ENCODE data around the gene ENDOD1. TPM values are rescaled to one million over a fixed set of nuclear protein-coding genes. Genes with fewer than 3 reads are reported as not detected.

ENDOD1 gene
- total RNA-seq, 6 experiments from 2014 or later: 3.8 to 8.0 (median 6.2) TPM

DNA sequence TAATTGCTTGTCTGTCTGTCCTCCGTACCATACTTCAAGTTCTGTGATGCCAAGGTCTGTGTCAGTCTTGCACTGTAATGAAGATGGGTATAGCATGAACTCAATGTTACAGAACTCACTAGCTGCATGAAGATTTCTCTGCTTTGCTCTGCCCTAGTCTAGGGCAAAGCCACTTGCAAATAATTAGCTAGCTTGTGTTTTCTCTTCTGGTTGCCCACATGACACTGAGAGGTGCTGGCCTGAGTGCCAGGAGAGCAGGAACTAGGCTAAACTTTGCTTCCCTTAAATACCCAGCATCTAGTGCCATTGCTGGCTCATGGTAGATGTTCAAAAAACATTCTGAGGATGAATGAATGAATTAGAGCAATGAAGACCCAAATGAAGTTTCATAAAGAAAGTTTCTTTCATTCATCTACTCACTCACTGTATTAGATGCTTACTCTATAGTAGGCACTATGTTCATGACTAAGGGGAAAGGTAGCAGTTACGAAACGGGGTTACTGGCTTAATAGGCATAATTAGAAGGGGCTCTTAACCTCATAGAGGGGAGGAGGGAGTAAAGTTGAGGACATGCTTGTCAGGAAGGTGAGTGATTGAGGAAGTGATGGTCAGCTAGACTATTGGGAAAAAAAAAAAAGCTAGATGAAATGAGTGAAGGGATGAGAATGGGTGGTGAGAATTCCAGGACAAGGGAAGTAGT is 4.4 kb upstream of the ENDOD1 start:
- Histone ChIP-seq H3K4me1 (peaks cover 0 to 1% (median under 1%) of the 10 kb centered on the region in 4 donors), H3K27ac (no peak overlapping the region), H3K27me3 (no peaks in the 10 kb centered on the region), H3K9me3 (no peaks in the 10 kb centered on the region), H3K36me3 (no peaks in the 10 kb centered on the region), H3K4me3 (no peak overlapping the region)
- DNase-seq (no peak), ATAC-seq (no peak)
- TF ChIP-seq, protein P1, sequence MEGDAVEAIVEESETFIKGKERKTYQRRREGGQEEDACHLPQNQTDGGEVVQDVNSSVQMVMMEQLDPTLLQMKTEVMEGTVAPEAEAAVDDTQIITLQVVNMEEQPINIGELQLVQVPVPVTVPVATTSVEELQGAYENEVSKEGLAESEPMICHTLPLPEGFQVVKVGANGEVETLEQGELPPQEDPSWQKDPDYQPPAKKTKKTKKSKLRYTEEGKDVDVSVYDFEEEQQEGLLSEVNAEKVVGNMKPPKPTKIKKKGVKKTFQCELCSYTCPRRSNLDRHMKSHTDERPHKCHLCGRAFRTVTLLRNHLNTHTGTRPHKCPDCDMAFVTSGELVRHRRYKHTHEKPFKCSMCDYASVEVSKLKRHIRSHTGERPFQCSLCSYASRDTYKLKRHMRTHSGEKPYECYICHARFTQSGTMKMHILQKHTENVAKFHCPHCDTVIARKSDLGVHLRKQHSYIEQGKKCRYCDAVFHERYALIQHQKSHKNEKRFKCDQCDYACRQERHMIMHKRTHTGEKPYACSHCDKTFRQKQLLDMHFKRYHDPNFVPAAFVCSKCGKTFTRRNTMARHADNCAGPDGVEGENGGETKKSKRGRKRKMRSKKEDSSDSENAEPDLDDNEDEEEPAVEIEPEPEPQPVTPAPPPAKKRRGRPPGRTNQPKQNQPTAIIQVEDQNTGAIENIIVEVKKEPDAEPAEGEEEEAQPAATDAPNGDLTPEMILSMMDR (IDR thresholded peaks at IDR 0.05): no peak
- no peak for TF ChIP-seq POLR2A (IDR thresholded peaks at IDR 0.05)
- intact Hi-C loops (cut with DNase I): no loop called here
- 75% methylated on average over 3 of the region's 3 CpGs for WGBS (ENCODE audit: insufficient coverage, low coverage, low lambda C conversion rate, missing lambda C conversion rate)

DNA sequence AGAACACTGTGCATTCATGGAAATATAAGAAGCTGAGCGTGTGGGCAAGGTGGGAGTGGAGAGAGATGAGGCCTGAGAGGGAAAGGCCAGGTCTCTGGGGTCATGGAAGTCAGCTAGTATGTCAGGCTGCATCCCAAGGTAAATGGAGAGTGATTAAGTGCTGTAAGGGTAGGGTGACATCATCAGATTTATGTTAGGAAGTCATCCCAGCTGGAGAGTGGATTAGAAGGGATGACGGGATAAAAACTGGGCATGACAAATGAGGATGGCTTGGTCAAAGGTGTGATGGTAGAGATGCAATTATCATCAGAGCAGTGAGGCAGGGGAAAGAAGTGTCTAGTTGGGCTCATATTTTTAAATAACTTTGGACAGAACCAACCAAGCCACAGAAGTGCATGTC is 3.5 kb upstream of the ENDOD1 start:
- intact Hi-C loops (cut with DNase I): no loop called here
- H3K4me3 ChIP-seq: no peak overlapping the region
- no peaks in the 10 kb centered on the region for H3K27me3 ChIP-seq
- H3K27ac ChIP-seq: no peak overlapping the region
- ATAC-seq (no peak), DNase-seq (no peak)
- no peaks in the 10 kb centered on the region for H3K36me3 ChIP-seq
- WGBS (ENCODE audit: insufficient coverage, low coverage, low lambda C conversion rate, missing lambda C conversion rate): 100% methylated on average over 1 of the region's 2 CpGs
- peaks cover 0 to 6% (median 2%) of the 10 kb centered on the region in 4 donors for H3K4me1 ChIP-seq
- H3K9me3 ChIP-seq: no peaks in the 10 kb centered on the region
- TF ChIP-seq, protein P1 (IDR thresholded peaks at IDR 0.05): no peak
- TF ChIP-seq POLR2A (IDR thresholded peaks at IDR 0.05): no peak

DNA sequence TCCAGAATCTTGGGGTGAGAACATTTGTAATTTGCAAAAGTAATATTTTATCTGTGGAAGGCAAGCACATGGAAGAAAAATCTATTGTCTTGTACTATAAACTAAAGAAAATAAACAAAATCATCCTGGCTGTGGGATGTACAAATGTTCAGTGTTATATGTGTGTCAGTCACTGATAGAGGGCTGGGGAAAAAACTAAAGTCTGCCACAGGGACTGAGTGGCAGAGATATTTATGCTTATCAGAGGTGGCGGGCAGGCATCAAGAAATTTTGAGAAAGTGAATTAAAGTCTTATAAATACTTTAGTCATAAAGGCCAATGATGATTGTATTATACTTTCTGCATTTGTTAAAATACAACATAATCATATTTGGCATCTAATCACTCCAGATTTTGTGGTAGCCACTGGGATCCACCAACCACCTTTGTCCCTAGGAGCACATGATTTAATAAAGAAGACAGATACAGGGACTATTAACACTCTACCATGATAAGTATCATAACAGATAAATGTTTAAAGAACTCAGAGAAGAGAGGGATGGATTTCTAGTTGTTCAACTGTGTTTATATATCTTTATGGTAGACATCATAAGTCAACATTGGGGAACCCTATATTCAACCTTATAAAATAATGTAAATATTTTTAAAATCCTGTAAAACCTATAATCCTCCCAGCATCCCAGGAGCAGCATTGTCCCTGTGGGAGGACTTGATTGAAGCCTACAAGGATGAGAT is 2.6 kb upstream of the ENDOD1 start:
- Histone ChIP-seq H3K27me3 (no peaks in the 10 kb centered on the region), H3K4me3 (no peak overlapping the region), H3K9me3 (no peaks in the 10 kb centered on the region), H3K27ac (no peak overlapping the region), H3K4me1 (peaks cover 0 to 6% (median 2%) of the 10 kb centered on the region in 4 donors), H3K36me3 (no peaks in the 10 kb centered on the region)
- WGBS (ENCODE audit: insufficient coverage, low coverage, low lambda C conversion rate, missing lambda C conversion rate): 93% methylated on average over 1 of the region's 1 CpG
- intact Hi-C loops (cut with DNase I): no loop called here
- DNase-seq (no peak), ATAC-seq (no peak)
- TF ChIP-seq, protein P1 (IDR thresholded peaks at IDR 0.05): no peak
- no peak for TF ChIP-seq POLR2A (IDR thresholded peaks at IDR 0.05)

DNA sequence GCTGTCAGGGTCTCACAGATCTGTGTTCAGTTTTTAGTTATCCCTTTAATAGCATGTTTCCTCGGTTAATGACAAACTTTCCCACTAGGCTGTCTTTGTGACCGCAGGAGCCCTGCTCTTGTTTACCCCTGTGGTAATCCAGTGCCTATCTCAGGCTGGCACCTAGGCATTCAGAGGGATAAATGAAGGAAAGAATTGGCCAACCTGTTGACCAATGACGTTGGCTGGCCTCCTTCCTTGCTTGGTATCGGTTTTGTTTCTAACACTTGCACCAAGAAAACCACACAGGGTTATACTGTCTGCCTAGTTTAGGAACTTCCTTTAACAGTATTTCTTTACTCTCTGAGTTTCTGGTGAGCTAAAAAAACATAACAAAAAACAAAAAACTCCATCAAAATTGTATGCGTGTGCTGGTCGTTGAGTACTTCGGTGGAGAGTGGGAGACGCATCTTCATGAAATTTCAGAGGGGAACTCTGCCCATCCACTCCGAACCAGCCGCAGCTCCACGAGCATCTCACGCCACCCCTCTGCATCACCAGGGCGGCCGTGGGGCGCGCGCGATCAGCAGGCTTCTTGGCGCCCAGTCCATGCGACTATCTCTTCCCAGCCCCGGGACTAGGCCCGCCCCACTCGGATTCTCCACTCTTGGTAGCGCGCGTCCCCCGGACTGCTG is 563 bp upstream of the ENDOD1 start:
- 36% methylated on average over 8 of the region's 27 CpGs for WGBS (ENCODE audit: insufficient coverage, low coverage, low lambda C conversion rate, missing lambda C conversion rate)
- H3K27me3 ChIP-seq: no peaks in the 10 kb centered on the region
- H3K36me3 ChIP-seq: no peaks in the 10 kb centered on the region
- H3K27ac ChIP-seq: peak overlapping the region; percentile 76 to 87 (median 81)
- TF ChIP-seq, protein P1 (IDR thresholded peaks at IDR 0.05): no peak
- no peak for TF ChIP-seq POLR2A (IDR thresholded peaks at IDR 0.05)
- peak overlapping the region; percentile 77 to 89 (median 78) for H3K4me3 ChIP-seq
- intact Hi-C loops (cut with DNase I): no loop called here
- ATAC-seq: peak in 3 of 4 donors; percentile 48 to 57 (median 54)
- H3K9me3 ChIP-seq: no peaks in the 10 kb centered on the region
- DNase-seq: no peak
- peaks cover 0 to 6% (median 2%) of the 10 kb centered on the region in 4 donors for H3K4me1 ChIP-seq

All from right lobe of liver (tissue), 6 donors.